ENCODE results near the gene FHIT.

DNA sequence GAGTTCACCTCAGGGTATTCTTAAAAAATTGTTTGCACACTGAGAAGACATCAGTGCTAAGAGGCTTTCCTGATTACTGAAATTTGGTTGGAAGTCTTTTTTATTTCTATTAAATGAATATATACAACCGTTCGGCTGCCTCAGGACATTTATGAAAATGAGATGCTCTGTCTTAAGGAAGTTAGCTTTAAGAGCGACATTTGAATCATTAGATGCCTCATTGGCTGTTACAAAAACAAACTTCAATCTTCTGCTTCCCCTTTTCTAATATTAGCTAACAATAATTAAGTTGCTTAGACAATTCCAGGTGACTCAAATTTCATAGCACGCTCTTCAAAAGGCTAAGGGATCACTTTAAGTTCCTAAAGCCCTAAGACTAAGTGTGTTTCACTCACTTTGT lies 673.7 kb downstream of the FHIT start:
- TF ChIP-seq, protein P1, sequence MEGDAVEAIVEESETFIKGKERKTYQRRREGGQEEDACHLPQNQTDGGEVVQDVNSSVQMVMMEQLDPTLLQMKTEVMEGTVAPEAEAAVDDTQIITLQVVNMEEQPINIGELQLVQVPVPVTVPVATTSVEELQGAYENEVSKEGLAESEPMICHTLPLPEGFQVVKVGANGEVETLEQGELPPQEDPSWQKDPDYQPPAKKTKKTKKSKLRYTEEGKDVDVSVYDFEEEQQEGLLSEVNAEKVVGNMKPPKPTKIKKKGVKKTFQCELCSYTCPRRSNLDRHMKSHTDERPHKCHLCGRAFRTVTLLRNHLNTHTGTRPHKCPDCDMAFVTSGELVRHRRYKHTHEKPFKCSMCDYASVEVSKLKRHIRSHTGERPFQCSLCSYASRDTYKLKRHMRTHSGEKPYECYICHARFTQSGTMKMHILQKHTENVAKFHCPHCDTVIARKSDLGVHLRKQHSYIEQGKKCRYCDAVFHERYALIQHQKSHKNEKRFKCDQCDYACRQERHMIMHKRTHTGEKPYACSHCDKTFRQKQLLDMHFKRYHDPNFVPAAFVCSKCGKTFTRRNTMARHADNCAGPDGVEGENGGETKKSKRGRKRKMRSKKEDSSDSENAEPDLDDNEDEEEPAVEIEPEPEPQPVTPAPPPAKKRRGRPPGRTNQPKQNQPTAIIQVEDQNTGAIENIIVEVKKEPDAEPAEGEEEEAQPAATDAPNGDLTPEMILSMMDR (IDR thresholded peaks at IDR 0.05), result no peak
- TF ChIP-seq POLR2A (IDR thresholded peaks at IDR 0.05), result no peak
